ENCODE data around the gene TTC17.

GRCh38 chr11:43384393-43384792 lies 25.7 kb downstream of the TTC17 start:
- TF ChIP-seq CTCF (IDR thresholded peaks at IDR 0.05 in 8 of 11, conservative IDR thresholded peaks at IDR 0.05 in 3 of 11) (no peak), POLR2A (IDR thresholded peaks at IDR 0.05) (no peak)

Data from spleen (tissue), 7 donors.